HepG2 (cell line): Measurements from ENCODE around the gene SNX19. TPM values are rescaled to one million over a fixed set of nuclear protein-coding genes. Genes with fewer than 3 reads are reported as not detected.

Source experiments
- BRD4 ChIP-seq: sonication (generic); formaldehyde crosslinking; IDR thresholded peaks from 2 replicates; pipeline ENCODE4 v1.4.0; 2020; ENCODE audit warnings: missing genetic modification reagents
- ETV5 ChIP-seq: IDR thresholded peaks from 2 replicates; pipeline ENCODE4 v1.6.1; 2018; ENCODE audit warnings: missing biosample characterization, missing genetic modification reagents, inconsistent platforms, borderline replicate concordance
- ETV6 ChIP-seq: sonication (generic); formaldehyde crosslinking; conservative IDR thresholded peaks from 2 replicates; pipeline ENCODE4 v1.4.0; 2020; ENCODE audit warnings: missing genetic modification reagents
- LCORL ChIP-seq, 2 experiments: fragments of 450-650 bp in 1 of 2; sonication (generic) in 1 of 2; formaldehyde crosslinking in 1 of 2; IDR thresholded peaks; 2 replicates each; pipeline versions ENCODE4 v1.5.0 to v1.6.1; 2017 to 2020; ENCODE audit warnings: antibody characterized with exemption in 1 of 2, missing genetic modification reagents in 1 of 2
- MBNL3 ChIP-seq: fragments of 250-450 bp; sonication (Bioruptor Pico); conservative IDR thresholded peaks from 2 replicates; pipeline ENCODE4 v1.8.0; 2022; ENCODE audit warnings: mild to moderate bottlenecking, inconsistent platforms
- PAF1 ChIP-seq: IDR thresholded peaks from 2 replicates; pipeline ENCODE4 v1.6.1; 2016; ENCODE audit warnings: missing genetic modification reagents, missing compliant biosample characterization
- PRPF4 ChIP-seq: fragments of 200-400 bp; formaldehyde crosslinking; IDR thresholded peaks from 2 replicates; pipeline ENCODE4 v1.6.1; 2016; ENCODE audit warnings: low read length, low read depth; ENCODE audit not compliant: poor library complexity, severe bottlenecking
- YEATS2 ChIP-seq: sonication (generic); formaldehyde crosslinking; IDR thresholded peaks from 2 replicates; pipeline ENCODE4 v1.4.0; 2020; ENCODE audit warnings: missing genetic modification reagents, borderline replicate concordance
- ZMYM4 ChIP-seq: sonication (generic); formaldehyde crosslinking; IDR thresholded peaks from 2 replicates; pipeline ENCODE4 v1.8.1; 2023; ENCODE audit warnings: mild to moderate bottlenecking, missing genetic modification reagents
- ZNF350 ChIP-seq: sonication (generic); formaldehyde crosslinking; IDR thresholded peaks from 2 replicates; pipeline ENCODE4 v1.4.0; 2020; ENCODE audit warnings: mild to moderate bottlenecking, low read depth, missing genetic modification reagents, borderline replicate concordance
- ZNF670 ChIP-seq: sonication (generic); formaldehyde crosslinking; IDR thresholded peaks from 2 replicates; pipeline ENCODE4 v1.8.0; 2022; ENCODE audit warnings: mild to moderate bottlenecking, missing genetic modification reagents, borderline replicate concordance
- ZNF724P ChIP-seq: sonication (generic); formaldehyde crosslinking; IDR thresholded peaks from 2 replicates; pipeline ENCODE4 v1.8.0; 2022; ENCODE audit warnings: missing genetic modification reagents, borderline replicate concordance
- ZNF83 ChIP-seq: sonication (generic); formaldehyde crosslinking; IDR thresholded peaks from 2 replicates; pipeline ENCODE4 v1.4.0; 2020; ENCODE audit warnings: missing genetic modification reagents, mild to moderate bottlenecking, borderline replicate concordance
- ZNF841 ChIP-seq: sonication (generic); formaldehyde crosslinking; IDR thresholded peaks from 2 replicates; pipeline ENCODE4 v1.8.1; 2023; ENCODE audit warnings: missing genetic modification reagents, borderline replicate concordance
- ZSCAN20 ChIP-seq: sonication (generic); formaldehyde crosslinking; IDR thresholded peaks from 2 replicates; pipeline ENCODE4 v1.4.0; 2020; ENCODE audit warnings: missing genetic modification reagents, mild to moderate bottlenecking, borderline replicate concordance
- polyA plus RNA-seq, 8 experiments: library from polyadenylated mRNA; depleted of rRNA in 3 of 8; stranded (reverse) in 7 of 8; unstranded in 1 of 8; fragments of >200 nt; fragmentation: Illumina TruSeq in 4 of 8; extraction: Trizol in 4 of 8; gene quantifications; 2 replicates each; pipeline versions ENCODE4 v1.2.1 to v1.2.3, GENCODE V29; 2011 to 2016; ENCODE audit warnings: low read depth in 4 of 8, missing spikeins in 1 of 8, mixed read lengths in 1 of 8; ENCODE audit not compliant: insufficient read depth in 1 of 8
- total RNA-seq, 5 experiments: library from RNA; depleted of rRNA; stranded (reverse); fragments of >200 nt; fragmentation: Illumina TruSeq; extraction: Trizol; gene quantifications; 2 replicates each; pipeline ENCODE4 v1.2.3, GENCODE V29; 2016; ENCODE audit warnings: low read depth in 1 of 5
- TF ChIP-seq, protein P1 (sequence below): sonication (generic); formaldehyde crosslinking; IDR thresholded peaks from 2 replicates; pipeline ENCODE4 v1.5.1; 2020; ENCODE audit warnings: mild to moderate bottlenecking, missing genetic modification reagents, borderline replicate concordance
- TF ChIP-seq, protein P2 (sequence below): sonication (generic); formaldehyde crosslinking; IDR thresholded peaks from 2 replicates; pipeline ENCODE4 v1.4.0; 2020; ENCODE audit warnings: mild to moderate bottlenecking, missing genetic modification reagents
- TF ChIP-seq, protein P3 (sequence below): sonication (generic); formaldehyde crosslinking; IDR thresholded peaks from 2 replicates; pipeline ENCODE4 v1.8.0; 2022; ENCODE audit warnings: mild to moderate bottlenecking, missing genetic modification reagents
- TF ChIP-seq, protein P4 (sequence below): sonication (generic); formaldehyde crosslinking; IDR thresholded peaks from 2 replicates; pipeline ENCODE4 v1.4.0; 2020; ENCODE audit warnings: low read depth, missing genetic modification reagents
- TF ChIP-seq, protein P5 (sequence below): sonication (generic); formaldehyde crosslinking; IDR thresholded peaks from 2 replicates; pipeline ENCODE4 v1.5.1; 2020; ENCODE audit warnings: missing genetic modification reagents, mild to moderate bottlenecking, borderline replicate concordance

Gene SNX19
- total and polyA plus RNA-seq, 2 of the 13 experiments (the other 11 are each of a cell fraction or from before 2014, with no cell fraction given): 0.13 to 0.27 TPM

DNA sequence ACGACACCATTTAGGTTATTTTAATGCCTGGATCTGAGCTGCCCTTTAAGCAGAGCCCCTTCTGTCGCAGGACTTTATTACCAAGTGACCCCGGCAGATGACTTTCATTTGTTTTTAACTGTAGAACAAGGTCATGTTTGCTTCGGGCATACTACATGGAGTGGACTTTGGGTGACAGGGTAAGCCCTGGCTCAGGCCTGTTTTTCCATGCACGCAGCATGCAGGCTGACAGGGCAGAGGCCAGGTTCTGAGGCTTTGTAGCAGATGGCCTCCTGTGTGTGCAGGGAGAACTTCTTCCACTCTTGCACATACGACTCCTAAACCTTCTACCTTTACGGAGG, 50.5 kb downstream of the SNX19 start (continued):
- no peak for TF ChIP-seq ETV5
- TF ChIP-seq ZMYM4 (CRISPR knock-in tag): peak; percentile 17; the same call in 1 of the 2 replicates
- TF ChIP-seq, protein P1, sequence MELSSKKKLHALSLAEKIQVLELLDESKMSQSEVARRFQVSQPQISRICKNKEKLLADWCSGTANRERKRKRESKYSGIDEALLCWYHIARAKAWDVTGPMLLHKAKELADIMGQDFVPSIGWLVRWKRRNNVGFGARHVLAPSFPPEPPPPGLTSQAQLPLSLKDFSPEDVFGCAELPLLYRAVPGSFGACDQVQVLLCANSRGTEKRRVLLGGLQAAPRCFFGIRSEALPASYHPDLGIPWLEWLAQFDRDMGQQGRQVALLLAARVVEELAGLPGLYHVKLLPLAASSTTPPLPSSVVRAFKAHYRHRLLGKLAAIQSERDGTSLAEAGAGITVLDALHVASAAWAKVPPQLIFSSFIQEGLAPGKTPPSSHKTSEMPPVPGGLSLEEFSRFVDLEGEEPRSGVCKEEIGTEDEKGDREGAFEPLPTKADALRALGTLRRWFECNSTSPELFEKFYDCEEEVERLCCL (CRISPR knock-in tag): no peak
- TF ChIP-seq ZNF724P (CRISPR knock-in tag): no peak
- peak; percentile 30; the same call in 1 of the 2 replicates for TF ChIP-seq ZNF350 (CRISPR knock-in tag)
- TF ChIP-seq YEATS2 (CRISPR knock-in tag): no peak
- no peak for TF ChIP-seq LCORL (IDR thresholded peaks at IDR 0.05)
- TF ChIP-seq LCORL (CRISPR knock-in tag; IDR thresholded peaks at IDR 0.05): no peak
- no peak for TF ChIP-seq PRPF4
- TF ChIP-seq ETV6 (CRISPR knock-in tag): no peak
- TF ChIP-seq ZNF83 (CRISPR knock-in tag): no peak
- TF ChIP-seq, protein P2, sequence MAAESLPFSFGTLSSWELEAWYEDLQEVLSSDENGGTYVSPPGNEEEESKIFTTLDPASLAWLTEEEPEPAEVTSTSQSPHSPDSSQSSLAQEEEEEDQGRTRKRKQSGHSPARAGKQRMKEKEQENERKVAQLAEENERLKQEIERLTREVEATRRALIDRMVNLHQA: no peak
- no peak for TF ChIP-seq PAF1 (CRISPR knock-in tag)
- peak; percentile 40; the same call in 1 of the 2 replicates for TF ChIP-seq ZNF670
- TF ChIP-seq, protein P3, sequence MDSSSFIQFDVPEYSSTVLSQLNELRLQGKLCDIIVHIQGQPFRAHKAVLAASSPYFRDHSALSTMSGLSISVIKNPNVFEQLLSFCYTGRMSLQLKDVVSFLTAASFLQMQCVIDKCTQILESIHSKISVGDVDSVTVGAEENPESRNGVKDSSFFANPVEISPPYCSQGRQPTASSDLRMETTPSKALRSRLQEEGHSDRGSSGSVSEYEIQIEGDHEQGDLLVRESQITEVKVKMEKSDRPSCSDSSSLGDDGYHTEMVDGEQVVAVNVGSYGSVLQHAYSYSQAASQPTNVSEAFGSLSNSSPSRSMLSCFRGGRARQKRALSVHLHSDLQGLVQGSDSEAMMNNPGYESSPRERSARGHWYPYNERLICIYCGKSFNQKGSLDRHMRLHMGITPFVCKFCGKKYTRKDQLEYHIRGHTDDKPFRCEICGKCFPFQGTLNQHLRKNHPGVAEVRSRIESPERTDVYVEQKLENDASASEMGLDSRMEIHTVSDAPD (CRISPR knock-in tag): no peak
- TF ChIP-seq ZNF841 (CRISPR knock-in tag): no peak
- no peak for TF ChIP-seq MBNL3
- TF ChIP-seq, protein P4, sequence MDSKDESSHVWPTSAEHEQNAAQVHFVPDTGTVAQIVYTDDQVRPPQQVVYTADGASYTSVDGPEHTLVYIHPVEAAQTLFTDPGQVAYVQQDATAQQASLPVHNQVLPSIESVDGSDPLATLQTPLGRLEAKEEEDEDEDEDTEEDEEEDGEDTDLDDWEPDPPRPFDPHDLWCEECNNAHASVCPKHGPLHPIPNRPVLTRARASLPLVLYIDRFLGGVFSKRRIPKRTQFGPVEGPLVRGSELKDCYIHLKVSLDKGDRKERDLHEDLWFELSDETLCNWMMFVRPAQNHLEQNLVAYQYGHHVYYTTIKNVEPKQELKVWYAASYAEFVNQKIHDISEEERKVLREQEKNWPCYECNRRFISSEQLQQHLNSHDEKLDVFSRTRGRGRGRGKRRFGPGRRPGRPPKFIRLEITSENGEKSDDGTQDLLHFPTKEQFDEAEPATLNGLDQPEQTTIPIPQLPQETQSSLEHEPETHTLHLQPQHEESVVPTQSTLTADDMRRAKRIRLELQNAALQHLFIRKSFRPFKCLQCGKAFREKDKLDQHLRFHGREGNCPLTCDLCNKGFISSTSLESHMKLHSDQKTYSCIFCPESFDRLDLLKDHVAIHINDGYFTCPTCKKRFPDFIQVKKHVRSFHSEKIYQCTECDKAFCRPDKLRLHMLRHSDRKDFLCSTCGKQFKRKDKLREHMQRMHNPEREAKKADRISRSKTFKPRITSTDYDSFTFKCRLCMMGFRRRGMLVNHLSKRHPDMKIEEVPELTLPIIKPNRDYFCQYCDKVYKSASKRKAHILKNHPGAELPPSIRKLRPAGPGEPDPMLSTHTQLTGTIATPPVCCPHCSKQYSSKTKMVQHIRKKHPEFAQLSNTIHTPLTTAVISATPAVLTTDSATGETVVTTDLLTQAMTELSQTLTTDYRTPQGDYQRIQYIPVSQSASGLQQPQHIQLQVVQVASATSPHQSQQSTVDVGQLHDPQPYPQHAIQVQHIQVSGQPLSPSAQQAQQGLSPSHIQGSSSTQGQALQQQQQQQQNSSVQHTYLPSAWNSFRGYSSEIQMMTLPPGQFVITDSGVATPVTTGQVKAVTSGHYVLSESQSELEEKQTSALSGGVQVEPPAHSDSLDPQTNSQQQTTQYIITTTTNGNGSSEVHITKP: no peak
- TF ChIP-seq ZSCAN20 (CRISPR knock-in tag): no peak
- no peak for TF ChIP-seq BRD4 (CRISPR knock-in tag)
- TF ChIP-seq, protein P5, sequence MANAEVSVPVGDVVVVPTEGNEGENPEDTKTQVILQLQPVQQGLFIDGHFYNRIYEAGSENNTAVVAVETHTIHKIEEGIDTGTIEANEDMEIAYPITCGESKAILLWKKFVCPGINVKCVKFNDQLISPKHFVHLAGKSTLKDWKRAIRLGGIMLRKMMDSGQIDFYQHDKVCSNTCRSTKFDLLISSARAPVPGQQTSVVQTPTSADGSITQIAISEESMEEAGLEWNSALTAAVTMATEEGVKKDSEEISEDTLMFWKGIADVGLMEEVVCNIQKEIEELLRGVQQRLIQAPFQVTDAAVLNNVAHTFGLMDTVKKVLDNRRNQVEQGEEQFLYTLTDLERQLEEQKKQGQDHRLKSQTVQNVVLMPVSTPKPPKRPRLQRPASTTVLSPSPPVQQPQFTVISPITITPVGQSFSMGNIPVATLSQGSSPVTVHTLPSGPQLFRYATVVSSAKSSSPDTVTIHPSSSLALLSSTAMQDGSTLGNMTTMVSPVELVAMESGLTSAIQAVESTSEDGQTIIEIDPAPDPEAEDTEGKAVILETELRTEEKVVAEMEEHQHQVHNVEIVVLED (CRISPR knock-in tag): no peak
